NCI-H1048 (cell line): ENCODE data around the gene OR5K4.

Experiments used
- DNase-seq: peaks from one replicate; lab custom pipeline; 2025; lab: John Stamatoyannopoulos, UW

OR5K4 gene, protein sequence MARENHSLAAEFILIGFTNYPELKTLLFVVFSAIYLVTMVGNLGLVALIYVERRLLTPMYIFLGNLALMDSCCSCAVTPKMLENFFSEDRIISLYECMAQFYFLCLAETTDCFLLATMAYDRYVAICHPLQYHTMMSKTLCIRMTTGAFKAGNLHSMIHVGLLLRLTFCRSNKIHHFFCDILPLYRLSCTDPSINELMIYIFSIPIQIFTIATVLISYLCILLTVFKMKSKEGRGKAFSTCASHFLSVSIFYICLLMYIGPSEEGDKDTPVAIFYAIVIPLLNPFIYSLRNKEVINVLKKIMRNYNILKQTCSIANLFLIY

DNA sequence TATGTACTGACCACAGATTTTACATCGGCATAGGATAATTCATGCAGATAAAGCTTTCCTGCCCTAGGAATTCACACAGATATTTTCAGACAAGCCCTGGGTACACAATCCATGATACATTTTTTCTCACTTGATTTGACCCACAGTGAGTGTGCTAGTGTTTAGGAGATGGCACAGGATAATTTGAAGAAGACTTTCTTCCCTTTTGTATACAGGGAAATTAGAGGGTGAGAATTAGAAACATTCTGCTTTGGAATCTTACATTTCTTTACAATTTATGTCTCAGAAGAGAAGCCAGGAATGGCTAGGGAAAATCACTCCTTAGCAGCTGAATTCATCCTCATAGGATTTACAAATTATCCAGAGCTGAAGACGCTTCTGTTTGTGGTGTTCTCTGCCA is at the start of gene OR5K4:
TSS of gene OR5K4 (plus strand) at position 301 of the 400 bp plus-strand sequence. CDS start at position 301, 0 bp downstream.
- DNase-seq = no peak

DNA sequence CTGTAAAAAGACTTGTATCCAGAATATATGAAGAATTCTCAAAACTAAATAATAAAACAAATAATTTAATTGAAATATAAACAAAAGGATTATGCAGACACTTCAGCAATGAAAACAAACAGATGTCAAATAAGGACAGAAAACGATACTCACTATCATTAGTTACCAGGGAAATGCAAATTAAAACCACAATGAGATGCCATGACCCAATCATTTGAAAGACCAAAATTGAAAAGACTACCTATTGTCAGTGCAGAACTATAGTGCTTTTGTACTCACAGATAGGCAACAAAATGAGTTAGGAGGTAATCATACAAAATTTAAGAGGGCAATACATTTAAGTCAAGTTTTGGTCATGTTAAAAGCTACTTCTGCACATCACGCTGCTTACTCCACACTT is 31.6 kb upstream of the OR5K4 start:
- DNase-seq = no peak

DNA sequence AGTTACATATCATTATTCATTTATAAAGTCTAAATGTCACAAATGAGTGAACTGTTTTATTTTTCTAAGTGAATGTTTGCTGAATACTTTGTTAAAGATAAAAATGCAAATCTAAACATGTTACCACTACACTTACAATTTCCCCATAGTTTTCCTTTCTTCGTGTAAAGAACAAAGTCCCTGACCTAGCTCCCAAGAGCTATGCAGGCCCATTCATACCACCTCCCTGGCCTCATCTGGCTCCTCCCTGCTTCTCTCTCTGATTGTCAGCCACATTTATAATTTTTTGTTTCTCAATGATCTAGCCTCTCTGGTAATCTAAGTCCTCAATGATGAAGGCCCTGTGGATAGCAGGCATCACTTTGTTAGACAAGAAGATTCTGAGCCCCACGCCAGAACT is 31.0 kb upstream of the OR5K4 start:
- no peak for DNase-seq

DNA sequence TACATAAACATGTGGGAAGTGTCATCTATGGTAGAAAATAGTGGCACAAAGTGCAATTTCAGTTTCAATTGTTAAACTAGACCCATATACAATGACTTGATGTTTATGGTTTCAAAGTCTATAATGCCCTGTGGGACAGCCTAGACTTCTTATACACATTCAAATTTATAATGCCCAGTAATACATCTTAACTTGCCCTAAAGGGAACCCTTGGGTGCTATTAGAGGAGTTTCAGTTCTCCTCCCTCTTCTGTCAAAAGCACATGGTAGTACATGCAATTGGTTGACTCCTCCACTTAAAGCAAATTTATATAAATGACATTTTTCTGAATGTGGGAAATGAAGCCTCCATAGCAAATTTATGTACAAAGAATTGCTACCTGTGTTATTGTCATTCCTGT is 30.2 kb upstream of the OR5K4 start:
- no peak for DNase-seq

DNA sequence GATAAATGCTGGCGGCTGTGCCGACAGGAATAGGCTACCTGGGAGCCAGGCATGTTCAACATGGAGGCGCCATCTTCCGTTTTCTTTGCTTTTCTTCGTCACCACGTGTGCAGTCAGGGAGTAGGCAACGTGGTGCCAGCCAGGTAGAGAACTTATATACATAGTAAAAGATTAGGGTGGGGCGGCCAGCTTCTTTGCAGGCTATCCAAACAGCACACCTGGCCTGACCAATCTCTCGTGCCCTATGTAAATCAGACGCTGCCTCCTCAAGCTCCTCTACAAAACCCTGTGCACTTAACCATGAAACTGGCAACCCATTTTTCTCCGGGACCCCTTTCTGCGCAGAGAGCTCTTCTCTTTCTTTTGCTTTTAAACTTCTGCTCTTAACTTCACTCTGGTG is 28.6 kb upstream of the OR5K4 start:
- DNase-seq = no peak

DNA sequence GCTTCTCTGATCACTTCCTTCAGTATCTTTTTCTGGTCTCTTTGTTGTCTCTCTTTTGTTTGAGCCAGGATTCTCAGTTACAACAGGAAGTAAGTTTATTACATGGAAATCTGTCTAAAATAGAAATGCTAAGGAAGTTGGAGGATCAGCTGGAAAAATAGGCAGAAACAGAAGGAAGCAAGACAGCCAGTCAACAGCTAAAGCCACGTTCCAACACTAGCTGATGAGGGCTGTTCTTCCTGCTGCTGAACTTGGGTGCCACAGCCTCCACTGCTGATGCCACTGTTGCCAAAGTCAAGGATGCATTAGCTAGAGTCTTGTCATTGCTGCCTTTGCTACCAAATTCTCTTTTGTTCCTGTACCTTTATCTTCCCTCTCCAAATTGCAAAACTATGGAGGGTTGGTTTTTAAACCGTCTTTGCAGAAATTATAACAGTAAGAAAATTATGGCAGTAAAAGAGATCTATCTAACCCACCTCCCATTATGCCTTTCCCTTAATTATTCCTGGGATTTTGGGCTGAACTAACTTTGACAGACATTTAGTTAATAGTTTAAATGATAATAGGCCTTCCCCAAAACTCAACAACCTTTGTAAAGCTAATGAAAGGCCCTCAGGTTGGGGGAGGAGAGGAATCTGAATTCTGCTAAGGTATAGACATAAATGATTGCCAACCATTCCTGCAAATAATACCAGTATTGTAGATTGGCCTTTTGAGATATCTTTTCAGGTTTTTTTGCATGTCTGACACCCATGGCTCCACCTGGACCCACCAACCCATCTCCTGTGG is 27.4 kb upstream of the OR5K4 start:
- DNase-seq = no peak

DNA sequence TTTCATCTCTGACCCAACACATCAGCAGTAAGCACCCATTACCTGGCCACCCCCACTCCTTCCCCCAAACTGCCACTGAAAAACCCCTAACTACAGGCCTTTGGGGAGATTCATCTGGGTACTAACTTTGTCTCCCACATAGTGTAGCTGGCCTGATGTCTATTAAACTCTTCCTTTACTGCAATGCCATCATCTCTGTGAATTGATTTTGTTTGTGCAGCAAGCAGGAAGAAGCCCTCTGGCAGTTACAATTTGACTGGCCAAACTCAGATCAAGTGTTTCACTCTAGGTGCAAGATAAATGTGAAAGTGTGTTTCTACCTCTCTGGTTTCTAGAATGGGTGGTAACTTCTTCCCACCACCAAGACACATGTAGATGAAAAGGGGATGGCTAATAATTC is 26.7 kb upstream of the OR5K4 start:
- no peak for DNase-seq

DNA sequence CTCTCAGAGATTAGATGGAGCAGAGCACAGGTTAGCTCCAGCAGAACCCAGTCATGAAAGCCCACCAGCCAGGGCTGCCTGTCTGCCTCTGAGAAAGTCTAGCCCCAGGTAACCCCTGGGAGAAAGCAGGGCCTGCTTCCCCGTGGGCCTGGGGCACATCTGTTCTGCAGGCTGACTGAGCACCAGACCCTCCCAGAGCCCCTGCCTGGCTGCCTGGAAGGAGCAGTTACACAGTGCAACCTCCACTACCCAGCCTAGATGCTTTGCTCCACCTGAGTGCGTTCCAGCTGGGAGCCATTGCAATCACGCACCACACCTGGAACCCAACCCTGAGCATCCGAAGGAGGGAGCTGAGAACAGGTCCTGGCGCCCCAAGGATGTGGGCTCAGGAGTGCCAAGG is 24.7 kb upstream of the OR5K4 start:
- no peak for DNase-seq

DNA sequence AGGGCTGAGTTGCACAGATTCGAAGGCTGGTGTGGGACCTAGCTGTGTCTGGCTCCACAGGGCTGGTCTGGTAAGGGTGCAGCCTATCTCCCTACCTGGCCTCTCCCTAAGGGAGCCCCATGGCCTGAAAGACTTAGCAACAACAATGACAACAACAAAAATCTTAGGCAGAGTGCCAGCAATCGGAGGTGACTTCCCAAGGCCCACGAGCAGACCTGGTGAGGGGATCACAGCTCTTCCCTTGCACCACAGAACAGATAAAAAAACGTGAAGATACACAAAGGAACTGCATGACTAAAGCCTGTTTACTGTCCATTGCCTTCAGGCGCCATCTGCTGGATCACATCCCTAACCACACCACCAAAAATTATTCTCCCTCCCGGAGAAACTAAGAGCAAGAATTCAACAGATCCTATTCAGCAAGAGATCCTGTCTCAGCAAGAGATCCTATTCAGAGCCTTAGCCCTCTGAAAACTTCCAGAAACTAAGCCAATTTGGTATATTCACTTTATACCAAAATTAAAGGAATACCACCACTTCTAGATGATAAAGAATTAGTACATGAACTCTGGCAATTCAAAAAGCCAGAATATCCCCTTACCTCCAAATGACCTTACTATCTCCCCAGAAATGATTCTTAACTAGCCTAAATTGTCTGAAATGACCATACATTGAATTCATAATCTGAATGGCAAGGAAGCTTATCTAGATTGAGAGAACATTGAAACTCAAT is 24.1 kb upstream of the OR5K4 start:
- peak; percentile 29 for DNase-seq

DNA sequence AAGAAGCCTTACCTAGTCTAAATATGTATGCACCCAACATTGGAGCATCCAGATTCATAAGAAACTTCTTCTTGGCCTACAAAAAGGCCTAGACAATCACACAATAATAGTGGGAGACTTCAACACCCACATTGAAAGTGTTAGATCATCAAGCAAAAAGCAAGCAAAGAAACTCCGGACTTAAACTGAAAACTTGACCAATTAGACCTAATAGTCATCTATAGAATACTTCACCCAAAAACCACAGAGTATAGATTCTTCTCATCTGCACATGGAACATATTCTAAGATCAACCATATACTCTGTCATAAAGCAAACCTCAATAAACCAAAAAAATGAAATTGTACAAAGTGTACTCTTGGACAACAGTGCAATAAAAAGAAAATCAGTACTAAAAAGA is 22.3 kb upstream of the OR5K4 start:
- DNase-seq = no peak

DNA sequence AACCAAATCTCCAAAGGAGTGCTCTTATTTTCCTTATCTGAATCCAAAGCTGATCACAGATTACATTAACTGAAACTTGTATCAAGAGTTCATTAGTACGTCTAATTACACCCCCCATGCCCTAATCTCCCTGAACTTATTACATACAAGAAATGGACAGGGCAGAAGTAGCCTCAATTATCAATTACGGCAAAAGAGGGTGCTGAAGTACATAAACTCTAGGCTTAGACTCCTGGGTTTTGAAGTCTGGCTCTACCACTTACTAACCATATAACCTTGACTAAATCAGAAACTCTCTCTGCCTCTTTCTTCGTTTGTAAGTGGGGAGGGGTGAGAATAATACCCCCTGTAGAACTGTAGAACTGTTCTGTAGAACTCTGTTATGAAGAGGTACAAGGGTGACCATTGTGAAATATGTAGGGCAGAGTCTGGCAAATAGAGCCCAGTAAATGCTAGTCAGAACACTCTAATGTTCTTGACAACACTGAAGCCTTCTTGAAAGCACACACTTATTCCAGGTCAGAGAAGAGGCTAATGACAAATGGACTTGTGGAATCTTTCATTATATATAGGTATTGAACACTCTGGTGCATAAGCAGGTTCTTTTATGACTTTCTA is 19.6 kb upstream of the OR5K4 start:
- no peak for DNase-seq

DNA sequence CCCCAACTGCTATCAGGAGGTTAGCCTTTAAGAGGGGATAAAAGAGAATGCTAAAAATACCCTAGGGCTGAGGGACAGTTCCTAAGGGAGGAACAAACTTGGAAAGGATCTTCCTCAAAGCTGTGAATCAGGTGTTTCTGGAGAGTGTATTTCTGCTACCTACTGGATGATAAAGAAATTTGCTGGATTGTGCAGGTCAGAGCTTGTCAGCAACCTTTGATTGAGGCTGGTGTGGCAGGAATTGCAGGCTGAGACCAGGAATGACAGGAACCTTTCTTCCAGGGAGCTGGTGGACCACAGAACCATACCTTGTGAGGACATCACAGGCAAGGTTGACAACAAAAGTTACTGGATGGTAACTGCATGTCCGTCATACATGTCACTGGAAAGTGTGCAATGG is 14.6 kb upstream of the OR5K4 start:
- DNase-seq = no peak

DNA sequence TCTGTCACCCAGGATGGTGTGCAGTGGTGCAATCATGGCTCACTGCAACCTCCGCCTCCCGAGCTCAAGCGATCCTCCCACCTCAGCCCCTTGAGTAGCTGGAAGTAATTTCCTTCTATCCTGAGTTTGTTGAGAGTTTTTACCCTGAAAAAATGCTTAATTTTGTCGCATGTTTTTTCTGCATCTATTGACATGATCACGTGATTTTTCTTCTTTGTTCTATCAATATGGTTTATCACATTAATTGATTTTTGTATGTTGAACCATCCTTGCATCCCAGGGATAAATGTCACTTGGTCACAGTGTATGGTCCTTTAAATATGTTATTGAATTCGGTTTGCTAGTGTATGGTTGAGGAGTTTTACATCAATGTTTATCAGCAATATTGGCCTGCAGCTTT is 11.9 kb upstream of the OR5K4 start:
- DNase-seq = no peak

DNA sequence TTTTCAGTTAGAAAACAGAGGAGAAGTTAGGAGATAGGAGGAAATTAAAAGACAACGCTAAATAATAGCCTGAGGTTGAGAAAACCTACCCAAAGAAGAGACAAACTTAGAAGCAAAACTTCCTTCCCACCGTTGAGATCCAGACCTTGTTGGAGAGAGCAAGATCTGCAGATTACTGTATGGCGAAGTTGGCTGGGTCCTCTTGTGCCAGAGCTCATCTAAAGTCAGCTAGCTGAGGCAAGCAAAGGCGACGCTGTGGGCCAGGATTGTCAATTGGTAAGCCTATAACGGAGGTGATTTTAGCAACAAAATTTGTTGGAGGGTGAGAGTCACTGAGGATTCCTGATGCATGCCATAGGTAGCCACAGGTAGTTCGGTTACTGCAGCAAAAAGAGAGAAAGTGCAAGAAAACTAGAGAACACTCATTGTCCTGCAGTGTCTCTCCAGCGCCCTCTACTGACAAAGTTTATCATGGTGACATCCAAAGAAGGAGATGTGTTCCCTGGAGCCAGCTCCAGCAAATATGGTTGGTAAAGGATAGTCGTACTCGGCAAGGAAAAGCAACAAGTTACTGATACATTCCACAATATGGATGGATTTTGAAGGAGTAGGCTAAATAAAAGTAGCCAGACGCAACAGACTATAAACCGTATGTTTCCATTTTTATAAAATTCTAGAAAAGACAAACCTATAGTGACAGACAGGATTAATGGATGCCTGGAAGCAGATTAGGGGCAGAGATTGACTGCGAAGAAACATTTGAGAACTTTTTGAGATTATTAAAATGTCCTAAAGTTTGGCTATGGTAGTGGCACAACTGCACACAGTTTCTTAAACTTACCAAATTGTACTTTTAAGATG is 9.8 kb upstream of the OR5K4 start:
- DNase-seq = peak; percentile 14

DNA sequence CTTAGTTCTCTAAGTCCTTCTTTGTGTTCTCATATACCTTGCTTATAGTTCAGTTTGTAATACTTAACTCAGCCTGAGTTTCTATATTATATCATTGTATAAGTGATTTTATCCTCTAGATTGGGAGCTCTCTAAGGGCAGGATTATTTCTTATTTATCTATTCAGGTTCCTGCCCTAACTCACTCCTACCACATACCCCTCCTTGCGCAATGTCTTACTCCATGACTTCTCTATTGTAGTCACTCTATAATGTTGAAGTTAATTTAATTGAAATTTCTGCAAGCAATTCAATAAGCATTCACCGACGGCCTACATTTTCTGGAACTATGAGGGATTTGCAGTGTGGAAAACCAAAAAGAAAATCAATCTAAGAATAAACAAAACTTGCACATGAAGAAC is 3.6 kb upstream of the OR5K4 start:
- no peak for DNase-seq

DNA sequence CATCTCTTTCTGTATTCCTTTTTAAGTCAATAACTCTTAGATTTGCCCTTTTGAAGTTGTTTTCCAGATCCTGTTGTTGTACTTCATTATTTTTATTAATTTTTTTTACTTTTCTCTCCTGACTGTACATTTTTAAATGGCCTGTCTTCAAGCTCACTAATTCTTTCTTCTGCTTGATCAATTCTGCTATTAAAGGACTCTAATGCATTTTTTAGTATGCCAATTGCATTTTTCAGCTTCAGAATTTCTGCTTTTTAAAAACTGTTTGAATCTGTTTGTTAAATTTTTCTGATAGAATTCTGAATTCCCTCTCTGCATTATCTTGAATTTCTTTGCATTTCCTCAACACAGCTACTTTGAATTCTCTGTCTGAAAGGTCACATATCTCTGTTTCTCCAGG is 5.6 kb downstream of the OR5K4 start:
- no peak for DNase-seq

DNA sequence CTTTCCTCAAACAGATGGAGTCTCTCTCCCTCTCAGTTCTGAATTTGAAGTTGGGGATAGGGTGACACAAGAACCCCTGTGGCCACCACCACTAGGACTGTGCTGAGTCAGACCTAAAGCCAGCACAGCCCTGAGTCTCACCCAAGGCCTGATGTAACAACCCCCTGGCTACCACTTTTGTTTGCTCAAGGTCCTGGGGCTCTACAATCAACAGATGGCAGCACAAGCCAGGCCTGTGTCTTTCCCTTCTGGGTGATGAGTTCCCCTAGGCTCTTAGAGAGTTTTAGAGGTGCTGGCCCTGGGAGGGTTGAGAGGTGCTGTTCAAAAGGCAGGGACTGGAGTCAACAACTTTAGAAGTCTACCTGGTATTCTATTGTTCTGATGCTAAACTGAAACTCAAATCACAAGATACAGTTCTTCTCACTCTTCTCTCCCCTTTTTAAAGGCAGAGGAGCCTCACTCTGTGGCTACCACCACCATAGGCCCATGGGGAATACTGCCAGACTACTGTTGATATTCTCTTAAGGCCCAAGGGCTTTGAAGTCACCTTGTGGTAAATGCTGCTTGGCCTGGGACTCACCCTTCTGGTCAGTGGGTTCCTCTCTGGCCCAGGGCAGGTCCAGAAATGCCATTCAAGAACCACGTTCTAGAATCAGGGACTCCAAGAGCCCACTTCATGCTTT is 6.5 kb downstream of the OR5K4 start:
- DNase-seq = no peak

DNA sequence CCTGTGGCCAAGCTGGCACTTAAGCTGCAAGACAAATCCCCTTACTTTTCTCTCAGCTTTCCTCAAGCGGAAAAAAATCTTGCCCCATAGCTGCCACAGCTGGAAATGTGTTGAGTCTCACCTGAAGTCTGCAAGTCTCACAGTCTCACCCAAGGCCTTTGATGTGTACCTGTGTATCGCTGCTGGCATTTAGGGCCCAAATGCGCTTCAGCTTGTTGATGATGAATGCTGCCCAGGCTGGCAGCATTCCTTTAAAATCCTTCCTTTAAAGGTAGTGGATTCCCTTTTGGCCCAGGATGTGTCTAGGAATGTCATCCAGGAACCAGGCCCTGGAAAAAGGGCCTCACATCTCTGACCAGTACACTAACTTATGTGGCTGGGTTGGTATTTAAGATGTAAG is 7.0 kb downstream of the OR5K4 start:
- no peak for DNase-seq

DNA sequence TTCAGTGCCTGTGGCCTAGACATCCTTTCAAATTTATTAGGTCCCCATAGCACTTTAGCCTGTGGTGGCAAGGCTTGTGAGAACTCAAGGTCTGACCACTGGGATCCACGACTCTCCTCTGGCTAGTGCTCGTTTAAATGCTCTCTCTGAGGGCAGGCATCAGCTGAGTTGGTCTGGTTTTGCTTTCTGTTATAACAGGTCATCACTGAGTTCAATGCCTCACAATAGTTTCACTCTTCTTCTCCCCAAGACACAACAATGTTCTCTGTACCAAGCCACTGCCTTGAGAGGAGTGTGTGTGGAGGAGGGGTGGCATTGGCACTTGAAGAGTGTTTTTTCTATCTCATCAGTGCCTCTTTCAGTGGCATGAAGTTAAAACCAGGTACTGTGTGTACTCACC is 7.6 kb downstream of the OR5K4 start:
- no peak for DNase-seq

DNA sequence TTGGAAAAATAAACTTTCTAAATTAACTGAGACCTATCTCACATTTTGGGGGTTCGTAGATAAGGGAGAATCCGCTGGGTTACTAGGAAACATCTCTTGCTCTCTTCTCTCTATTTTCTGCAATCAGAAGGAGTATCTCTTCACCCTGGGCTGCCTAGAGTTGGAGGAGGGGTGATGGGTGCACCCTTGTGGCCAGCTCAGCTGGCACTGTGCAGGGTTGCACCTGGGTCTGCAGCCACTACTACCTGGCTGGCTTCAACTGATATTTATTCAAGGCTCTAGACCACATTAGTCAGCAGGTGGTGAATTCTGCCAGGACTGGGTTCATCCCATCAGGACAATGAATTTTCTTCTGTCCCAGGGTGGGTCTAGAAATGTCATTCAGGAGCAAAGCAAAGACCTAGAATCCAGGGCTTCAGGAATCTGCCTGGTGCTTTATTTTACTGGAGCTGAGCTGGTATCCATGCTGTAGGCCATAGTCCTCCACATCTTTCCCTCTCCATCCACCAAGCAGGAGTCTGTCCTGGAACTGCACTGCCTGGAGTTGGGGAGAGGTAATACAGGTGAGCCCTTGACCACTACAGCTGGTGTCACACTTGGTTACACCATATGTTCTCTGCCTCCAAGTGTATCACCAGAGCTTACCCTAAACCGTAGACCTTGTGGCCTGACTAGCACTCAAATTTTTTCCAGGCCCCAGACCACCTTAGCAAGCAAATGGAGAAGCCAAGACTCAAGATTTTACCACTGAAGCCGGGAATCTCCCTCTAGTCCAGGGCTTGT is 14.0 kb downstream of the OR5K4 start:
- DNase-seq = no peak
